SK-N-SH treated with all-trans-retinoic acid at 6 μM for 48 hours (cell line): ENCODE data around the gene DUSP11.

Source experiments
- ARNTL ChIP-seq: fragments of 450-650 bp; formaldehyde crosslinking; IDR thresholded peaks from 2 replicates; pipeline ENCODE4 v1.5.0; 2020; ENCODE audit warnings: low read depth, mild to moderate bottlenecking, moderate library complexity, borderline replicate concordance
- BACH2 ChIP-seq: fragments of 250-450 bp; sonication (Bioruptor Pico); IDR thresholded peaks from 2 replicates; pipeline ENCODE4 v1.9.0; 2021; ENCODE audit warnings: mild to moderate bottlenecking, borderline replicate concordance
- CSDC2 ChIP-seq: fragments of 250-450 bp; sonication (Bioruptor Pico); IDR thresholded peaks from 2 replicates; pipeline ENCODE4 v1.5.0; 2020; ENCODE audit warnings: mild to moderate bottlenecking, moderate library complexity
- OSR1 ChIP-seq: fragments of 250-450 bp; sonication (Bioruptor Pico); IDR thresholded peaks from 2 replicates; pipeline ENCODE4 v1.8.0; 2022; ENCODE audit warnings: moderate library complexity, mild to moderate bottlenecking, inconsistent platforms
- PPARA ChIP-seq: fragments of 250-450 bp; sonication (Bioruptor Pico); IDR thresholded peaks from 2 replicates; pipeline ENCODE4 v1.5.0; 2020; ENCODE audit warnings: mild to moderate bottlenecking, borderline replicate concordance
- RARB ChIP-seq: fragments of 250-450 bp; sonication (Bioruptor Pico); IDR thresholded peaks from 2 replicates; pipeline ENCODE4 v1.8.0; 2021; ENCODE audit warnings: mild to moderate bottlenecking, moderate library complexity
- SNAI2 ChIP-seq: fragments of 250-450 bp; sonication (Bioruptor Pico); IDR thresholded peaks from 2 replicates; pipeline ENCODE4 v1.5.0; 2020; ENCODE audit warnings: mild to moderate bottlenecking, moderate library complexity
- ZC3H10 ChIP-seq: fragments of 250-450 bp; sonication (Bioruptor Pico); IDR thresholded peaks from 2 replicates; pipeline ENCODE4 v1.5.1; 2021; ENCODE audit warnings: mild to moderate bottlenecking, moderate library complexity
- ZFP3 ChIP-seq: fragments of 250-450 bp; sonication (Bioruptor Pico); IDR thresholded peaks from 2 replicates; pipeline ENCODE4 v1.5.0; 2020; ENCODE audit warnings: mild to moderate bottlenecking, moderate library complexity
- ZFP30 ChIP-seq: fragments of 450-650 bp; formaldehyde crosslinking; IDR thresholded peaks from 2 replicates; pipeline ENCODE4 v1.5.0; 2022; ENCODE audit warnings: mild to moderate bottlenecking, moderate library complexity
- ZNF565 ChIP-seq: fragments of 450-650 bp; formaldehyde crosslinking; conservative IDR thresholded peaks from 2 replicates; pipeline ENCODE4 v1.5.0; 2020; ENCODE audit warnings: low read depth, mild to moderate bottlenecking, moderate library complexity
- ZNF8 ChIP-seq: fragments of 450-650 bp; formaldehyde crosslinking; IDR thresholded peaks from 2 replicates; pipeline ENCODE4 v1.5.0; 2020; ENCODE audit warnings: mild to moderate bottlenecking, moderate library complexity

DNA sequence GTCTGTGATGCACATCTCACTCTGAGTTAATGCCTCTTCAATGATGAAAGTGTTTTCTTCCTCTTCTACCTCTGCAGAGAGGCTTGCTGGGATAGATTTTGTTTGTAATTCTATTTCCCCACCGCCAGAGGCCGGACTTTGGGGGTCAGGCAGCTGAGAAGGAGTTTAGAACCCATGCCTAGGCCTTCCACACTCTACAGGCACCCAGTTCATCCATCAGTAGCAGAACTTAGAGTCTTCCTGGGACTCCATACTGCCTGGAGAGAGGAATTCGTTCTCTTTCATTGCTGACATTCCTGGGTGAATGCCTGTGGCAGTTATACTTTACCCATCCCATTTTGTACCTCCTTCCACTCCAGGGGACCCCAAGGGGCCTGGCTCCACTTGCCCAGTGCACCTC is 51.9 kb downstream of the DUSP11 start:
- TF ChIP-seq ARNTL (CRISPR knock-in tag): no peak
- TF ChIP-seq ZC3H10 (CRISPR knock-in tag): no peak
- TF ChIP-seq CSDC2 (CRISPR knock-in tag): no peak
- no peak for TF ChIP-seq PPARA (CRISPR knock-in tag)
- TF ChIP-seq BACH2 (CRISPR knock-in tag): no peak
- TF ChIP-seq ZFP30: no peak
- TF ChIP-seq RARB: no peak
- TF ChIP-seq OSR1 (CRISPR knock-in tag): no peak
- no peak for TF ChIP-seq ZNF8 (CRISPR knock-in tag)
- no peak for TF ChIP-seq ZFP3 (CRISPR knock-in tag)
- no peak for TF ChIP-seq ZNF565 (CRISPR knock-in tag)
- no peak for TF ChIP-seq SNAI2
